Lower leg skin (tissue), 4 donors: ENCODE results near the gene CDON. TPM values are rescaled to one million over a fixed set of nuclear protein-coding genes. Genes with fewer than 3 reads are reported as not detected.
A peak's percentile ranks its signal among the peaks of the same experiment; 100 is the strongest.

ENCODE experiments used
- DNase-seq, 2 donors: peaks; one replicate each; pipeline ENCODE4 v3.0.0-alpha.2; 2019; ENCODE audit warnings: low spot score in 2 of 2
- H3K4me3 ChIP-seq: fragments of 200-600 bp; sonication (generic); 2 replicates; pipeline ENCODE4 v1.5.1; 2017; ENCODE audit warnings: mild to moderate bottlenecking, low read depth; ENCODE audit not compliant: poor library complexity, severe bottlenecking
- CTCF ChIP-seq, 3 donors: fragments of 450-650 bp; IDR thresholded peaks; one replicate each; pipeline ENCODE4 v1.5.1; 2016; ENCODE audit warnings: antibody characterized with exemption in 3 of 3, mild to moderate bottlenecking in 3 of 3, moderate library complexity in 2 of 3
- POLR2A ChIP-seq, 2 donors: fragments of 450-650 bp; IDR thresholded peaks; one replicate each; pipeline ENCODE4 v1.6.1; 2016 to 2017; ENCODE audit warnings: antibody characterized with exemption in 2 of 2, mild to moderate bottlenecking in 1 of 2, moderate library complexity in 1 of 2
- WGBS, 2 donors: methylation state at CpG; one replicate each; pipeline ENCODE4 v1.1.5; 2018; 5-methylcytosine and 5-hydroxymethylcytosine counted together
- intact Hi-C: fragments of 100-400 bp; cut with DNase I; formaldehyde crosslinking; loops from one replicate; pipeline ENCODE4 v1.15.0; 2023; ENCODE audit warnings: low total_unique reads
- total RNA-seq, 4 donors: library from RNA; depleted of rRNA; stranded (reverse); fragments of >200 nt; gene quantifications; one replicate each; pipeline ENCODE4 v1.1.0, GENCODE V29; 2016

The CDON gene
- total RNA-seq, 4 donors from 2014 or later = 12.3 to 21.0 (median 18.0) TPM

GRCh38 chr11:126072141-126072741 lies 9.6 kb upstream of the CDON start:
- 72 to 74% methylated on average over 5 of the region's 5 CpGs for WGBS, 2 donors
- intact Hi-C loops = no loop called here
- no peak for DNase-seq

GRCh38 chr11:126063507-126063852 lies 814 bp upstream of the CDON start:
- DNase-seq = no peak
- intact Hi-C loops = loop anchor here (5.0 kb wide), 1 partner anchor 121 kb away; no protein-coding TSS in a partner anchor

More at GRCh38 chr11:126072141-126072741, 9.6 kb upstream of the CDON start:
- TF ChIP-seq CTCF (IDR thresholded peaks at IDR 0.05) (no peak), POLR2A (IDR thresholded peaks at IDR 0.05) (no peak)
- no peak overlapping the region for H3K4me3 ChIP-seq

GRCh38 chr11:126061707-126062678 lies 673 bp downstream of the CDON start:
- WGBS, 2 donors = 1% methylated on average over 14 to 26 of the region's 57 CpGs
- TF ChIP-seq CTCF (IDR thresholded peaks at IDR 0.05) (no peak), POLR2A (IDR thresholded peaks at IDR 0.05) (no peak)
- DNase-seq = peak in 1 of 2 donors; percentile 92
- H3K4me3 ChIP-seq = peak overlapping the region; percentile 83
- intact Hi-C loops = loop anchor here (5.0 kb wide), 1 partner anchor 120 kb away; no protein-coding TSS in a partner anchor

More at GRCh38 chr11:126063507-126063852, 814 bp upstream of the CDON start:
- TF ChIP-seq CTCF (IDR thresholded peaks at IDR 0.05) (no peak), POLR2A (IDR thresholded peaks at IDR 0.05) (no peak)
- no peak overlapping the region for H3K4me3 ChIP-seq
- WGBS, 2 donors = 21 to 22% methylated on average over 10 of the region's 10 CpGs

GRCh38 chr11:126060757-126061171 lies 1.9 kb downstream of the CDON start:
- intact Hi-C loops = loop anchor here (5.0 kb wide), 1 partner anchor 118 kb away; no protein-coding TSS in a partner anchor
- no peak for DNase-seq
- no peak overlapping the region for H3K4me3 ChIP-seq
- WGBS, 2 donors = 28 to 43% methylated on average over 2 of the region's 2 CpGs
- no peak for TF ChIP-seq POLR2A (IDR thresholded peaks at IDR 0.05)

GRCh38 chr11:126059238-126059781 lies 3.4 kb downstream of the CDON start:
- intact Hi-C loops = no loop called here
- DNase-seq = no peak
- WGBS, 2 donors = 22 to 27% methylated on average over 10 of the region's 10 CpGs
- TF ChIP-seq POLR2A (IDR thresholded peaks at IDR 0.05) = no peak
- TF ChIP-seq CTCF (IDR thresholded peaks at IDR 0.05) = no peak
- H3K4me3 ChIP-seq = no peak overlapping the region
